ENCODE measurements around the gene ZCWPW1.

ZCWPW1 gene

DNA sequence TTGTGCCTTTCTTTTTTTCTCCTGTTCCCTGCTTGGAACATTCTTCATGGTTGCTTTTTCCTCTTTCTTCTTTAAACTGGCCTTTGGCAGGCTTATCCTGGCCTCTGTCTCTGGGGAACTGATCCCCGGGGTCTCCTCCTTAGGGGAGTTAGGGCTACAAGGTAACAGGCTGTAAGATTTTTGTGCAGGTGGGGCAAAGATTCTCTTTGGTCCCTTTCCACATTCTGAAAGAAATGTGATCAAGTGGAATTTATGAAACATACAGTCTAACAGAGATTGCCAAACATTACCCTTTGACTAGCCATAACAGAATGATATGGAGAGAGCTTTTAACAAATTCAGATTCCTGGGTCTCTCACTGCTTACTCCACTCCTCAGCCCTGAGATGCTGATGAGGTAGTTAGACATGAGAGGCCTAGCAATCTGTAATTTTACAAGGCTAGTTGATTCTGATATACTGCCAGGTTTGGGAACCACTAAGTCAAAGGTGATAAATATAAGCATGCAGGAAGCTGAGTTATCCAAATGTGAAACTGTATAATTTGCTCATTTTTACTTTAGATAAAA is 8.8 kb downstream of the ZCWPW1 start:
- TF ChIP-seq, protein P1, sequence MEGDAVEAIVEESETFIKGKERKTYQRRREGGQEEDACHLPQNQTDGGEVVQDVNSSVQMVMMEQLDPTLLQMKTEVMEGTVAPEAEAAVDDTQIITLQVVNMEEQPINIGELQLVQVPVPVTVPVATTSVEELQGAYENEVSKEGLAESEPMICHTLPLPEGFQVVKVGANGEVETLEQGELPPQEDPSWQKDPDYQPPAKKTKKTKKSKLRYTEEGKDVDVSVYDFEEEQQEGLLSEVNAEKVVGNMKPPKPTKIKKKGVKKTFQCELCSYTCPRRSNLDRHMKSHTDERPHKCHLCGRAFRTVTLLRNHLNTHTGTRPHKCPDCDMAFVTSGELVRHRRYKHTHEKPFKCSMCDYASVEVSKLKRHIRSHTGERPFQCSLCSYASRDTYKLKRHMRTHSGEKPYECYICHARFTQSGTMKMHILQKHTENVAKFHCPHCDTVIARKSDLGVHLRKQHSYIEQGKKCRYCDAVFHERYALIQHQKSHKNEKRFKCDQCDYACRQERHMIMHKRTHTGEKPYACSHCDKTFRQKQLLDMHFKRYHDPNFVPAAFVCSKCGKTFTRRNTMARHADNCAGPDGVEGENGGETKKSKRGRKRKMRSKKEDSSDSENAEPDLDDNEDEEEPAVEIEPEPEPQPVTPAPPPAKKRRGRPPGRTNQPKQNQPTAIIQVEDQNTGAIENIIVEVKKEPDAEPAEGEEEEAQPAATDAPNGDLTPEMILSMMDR (IDR thresholded peaks at IDR 0.05; ENCODE audit: insufficient read depth, low read depth, low read length, missing control alignments): no peak
- no peak for DNase-seq (ENCODE audit: low read depth)
- no peak overlapping the region for H3K4me3 ChIP-seq (ENCODE audit: low read depth, low read length)

GRCh38 chr7:100418930-100419659 is 9.4 kb downstream of the ZCWPW1 start:
- H3K4me3 ChIP-seq (ENCODE audit: low read depth, low read length): no peak overlapping the region
- TF ChIP-seq, protein P1 (IDR thresholded peaks at IDR 0.05; ENCODE audit: insufficient read depth, low read depth, low read length, missing control alignments): no peak
- peak; percentile 40 for DNase-seq (ENCODE audit: low read depth)

DNA sequence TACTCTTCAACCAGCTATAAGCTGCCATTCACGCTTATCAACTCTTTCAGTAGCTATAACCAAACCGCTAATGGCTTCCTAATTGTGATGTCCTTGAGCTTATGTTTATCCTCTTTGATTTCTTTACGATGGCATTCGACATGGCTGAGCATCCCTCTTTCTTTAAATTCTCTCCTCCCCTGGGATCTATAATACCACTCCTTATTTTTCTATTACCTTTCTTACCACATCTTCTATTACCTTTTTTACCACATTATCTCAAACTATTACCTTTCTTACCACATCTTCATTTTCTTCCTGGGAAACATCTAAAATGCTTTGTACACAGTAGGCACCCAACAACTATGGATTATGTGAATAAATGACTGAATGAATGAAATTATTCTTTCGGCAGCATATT is 13.1 kb downstream of the ZCWPW1 start:
- no peak for DNase-seq (ENCODE audit: low read depth)
- H3K4me3 ChIP-seq (ENCODE audit: low read depth, low read length): no peak overlapping the region
- TF ChIP-seq, protein P1 (IDR thresholded peaks at IDR 0.05; ENCODE audit: insufficient read depth, low read depth, low read length, missing control alignments): no peak

GRCh38 chr7:100413889-100414288 is 14.6 kb downstream of the ZCWPW1 start:
- peak; percentile 59 for DNase-seq (ENCODE audit: low read depth)
- no peak overlapping the region for H3K4me3 ChIP-seq (ENCODE audit: low read depth, low read length)
- TF ChIP-seq, protein P1 (IDR thresholded peaks at IDR 0.05; ENCODE audit: insufficient read depth, low read depth, low read length, missing control alignments): no peak

GRCh38 chr7:100413346-100413745 is 15.2 kb downstream of the ZCWPW1 start:
- TF ChIP-seq, protein P1 (IDR thresholded peaks at IDR 0.05; ENCODE audit: insufficient read depth, low read depth, low read length, missing control alignments): no peak
- no peak overlapping the region for H3K4me3 ChIP-seq (ENCODE audit: low read depth, low read length)
- DNase-seq (ENCODE audit: low read depth): peak; percentile 19

DNA sequence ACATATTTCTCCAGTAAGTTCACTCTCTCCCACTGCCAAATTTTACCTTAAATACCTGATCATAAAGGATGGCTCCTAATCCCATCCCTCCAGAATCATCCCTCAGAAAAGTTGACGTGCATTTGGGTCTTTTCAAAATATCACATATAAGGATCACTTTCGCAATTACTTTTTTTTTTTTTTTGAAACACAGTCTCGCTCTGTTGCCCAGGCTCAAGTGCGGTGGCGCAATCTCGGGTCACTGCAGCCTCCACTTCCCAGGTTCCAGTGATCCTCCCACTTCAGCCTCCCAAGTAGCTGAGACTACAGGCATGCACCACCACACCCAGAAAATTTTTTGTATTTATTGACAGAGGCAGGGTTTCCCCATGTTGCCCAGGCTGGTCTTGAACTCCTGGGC is 17.4 kb downstream of the ZCWPW1 start:
- DNase-seq (ENCODE audit: low read depth): no peak
- TF ChIP-seq, protein P1 (IDR thresholded peaks at IDR 0.05; ENCODE audit: insufficient read depth, low read depth, low read length, missing control alignments): no peak
- no peak overlapping the region for H3K4me3 ChIP-seq (ENCODE audit: low read depth, low read length)
